ENCODE data around the gene HOXD12. TPM values are rescaled to one million over a fixed set of nuclear protein-coding genes. Genes with fewer than 3 reads are reported as not detected.

Gene HOXD12
- polyA plus RNA-seq, 1 donor (not counting 4 experiments of a cell fraction or from before 2014, with no cell fraction given), result not detected

- FAIRE-seq (no peak), DNase-seq (ENCODE audit: low read depth, low spot score) (no peak)
- Histone ChIP-seq H3K9ac (ENCODE audit: control insufficient read depth, extremely low read depth, insufficient read depth, low read length) (no peak overlapping the region), H3K27me3 (ENCODE audit: control insufficient read depth, extremely low read depth, insufficient read depth, low read length) (peaks cover 89% of the 10 kb centered on the region), H4K20me1 (ENCODE audit: control insufficient read depth, extremely low read depth, insufficient read depth, low read length) (no peaks in the 10 kb centered on the region), H3K4me3 (ENCODE audit: control insufficient read depth in 2 of 3, extremely low read depth in 1 of 3, insufficient read depth in 2 of 3, low read depth in 1 of 3, low read length in 3 of 3) (no peak overlapping the region), H3K27ac (ENCODE audit: control insufficient read depth, insufficient read depth, low read length) (no peak overlapping the region), H3K4me2 (ENCODE audit: control insufficient read depth, extremely low read depth, insufficient read depth, low read depth, low read length) (no peak overlapping the region), H3K36me3 (ENCODE audit: control insufficient read depth in 2 of 2, extremely low read depth in 1 of 2, insufficient read depth in 2 of 2, low read length in 2 of 2) (no peaks in the 10 kb centered on the region), H3K79me2 (ENCODE audit: control insufficient read depth, insufficient read depth, low read length) (no peaks in the 10 kb centered on the region), H3K4me1 (ENCODE audit: control insufficient read depth, extremely low read depth, insufficient read depth, low read length) (no peaks in the 10 kb centered on the region), H3K9me1 (ENCODE audit: control insufficient read depth, extremely low read depth, insufficient read depth, low read length) (no peaks in the 10 kb centered on the region), H2AFZ (ENCODE audit: control insufficient read depth, low read length) (no peak overlapping the region), H3K9me3 (ENCODE audit: control insufficient read depth, low read depth, low read length) (peaks cover 2% of the 10 kb centered on the region)
- TF ChIP-seq EZH2 (IDR thresholded peaks at IDR 0.05; ENCODE audit: low read length), result peak; percentile 52
- TF ChIP-seq, protein P1, sequence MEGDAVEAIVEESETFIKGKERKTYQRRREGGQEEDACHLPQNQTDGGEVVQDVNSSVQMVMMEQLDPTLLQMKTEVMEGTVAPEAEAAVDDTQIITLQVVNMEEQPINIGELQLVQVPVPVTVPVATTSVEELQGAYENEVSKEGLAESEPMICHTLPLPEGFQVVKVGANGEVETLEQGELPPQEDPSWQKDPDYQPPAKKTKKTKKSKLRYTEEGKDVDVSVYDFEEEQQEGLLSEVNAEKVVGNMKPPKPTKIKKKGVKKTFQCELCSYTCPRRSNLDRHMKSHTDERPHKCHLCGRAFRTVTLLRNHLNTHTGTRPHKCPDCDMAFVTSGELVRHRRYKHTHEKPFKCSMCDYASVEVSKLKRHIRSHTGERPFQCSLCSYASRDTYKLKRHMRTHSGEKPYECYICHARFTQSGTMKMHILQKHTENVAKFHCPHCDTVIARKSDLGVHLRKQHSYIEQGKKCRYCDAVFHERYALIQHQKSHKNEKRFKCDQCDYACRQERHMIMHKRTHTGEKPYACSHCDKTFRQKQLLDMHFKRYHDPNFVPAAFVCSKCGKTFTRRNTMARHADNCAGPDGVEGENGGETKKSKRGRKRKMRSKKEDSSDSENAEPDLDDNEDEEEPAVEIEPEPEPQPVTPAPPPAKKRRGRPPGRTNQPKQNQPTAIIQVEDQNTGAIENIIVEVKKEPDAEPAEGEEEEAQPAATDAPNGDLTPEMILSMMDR (optimal IDR thresholded peaks at IDR 0.05 in 1 of 3, IDR thresholded peaks at IDR 0.05 in 1 of 3, conservative IDR thresholded peaks at IDR 0.05 in 1 of 3; ENCODE audit: extremely low read depth in 1 of 3, insufficient read depth in 2 of 3, low read length in 3 of 3), result no peak
- dilution Hi-C loops (cut with MboI; ENCODE audit: extremely low pct_ligation_motif_present, low sequenced_read_pairs), result no loop called here
Observed at GRCh38 chr2:176075481-176075880, 24.1 kb upstream of the HOXD12 start.

- Histone ChIP-seq H3K79me2 (ENCODE audit: control insufficient read depth, insufficient read depth, low read length) (no peaks in the 10 kb centered on the region), H2AFZ (ENCODE audit: control insufficient read depth, low read length) (no peak overlapping the region), H3K4me3 (ENCODE audit: control insufficient read depth in 2 of 3, extremely low read depth in 1 of 3, insufficient read depth in 2 of 3, low read depth in 1 of 3, low read length in 3 of 3) (no peak overlapping the region), H4K20me1 (ENCODE audit: control insufficient read depth, extremely low read depth, insufficient read depth, low read length) (no peaks in the 10 kb centered on the region), H3K27ac (ENCODE audit: control insufficient read depth, insufficient read depth, low read length) (no peak overlapping the region), H3K4me1 (ENCODE audit: control insufficient read depth, extremely low read depth, insufficient read depth, low read length) (no peaks in the 10 kb centered on the region), H3K36me3 (ENCODE audit: control insufficient read depth in 2 of 2, extremely low read depth in 1 of 2, insufficient read depth in 2 of 2, low read length in 2 of 2) (no peaks in the 10 kb centered on the region), H3K9ac (ENCODE audit: control insufficient read depth, extremely low read depth, insufficient read depth, low read length) (no peak overlapping the region), H3K9me1 (ENCODE audit: control insufficient read depth, extremely low read depth, insufficient read depth, low read length) (no peaks in the 10 kb centered on the region), H3K4me2 (ENCODE audit: control insufficient read depth, extremely low read depth, insufficient read depth, low read depth, low read length) (no peak overlapping the region), H3K9me3 (ENCODE audit: control insufficient read depth, low read depth, low read length) (peaks cover 8% of the 10 kb centered on the region), H3K27me3 (ENCODE audit: control insufficient read depth, extremely low read depth, insufficient read depth, low read length) (peaks cover 90% of the 10 kb centered on the region)
- dilution Hi-C loops (cut with MboI; ENCODE audit: extremely low pct_ligation_motif_present, low sequenced_read_pairs), result no loop called here
- FAIRE-seq, result no peak
- no peak for DNase-seq (ENCODE audit: low read depth, low spot score)
- TF ChIP-seq EZH2 (IDR thresholded peaks at IDR 0.05; ENCODE audit: low read length), result no peak
Observed at GRCh38 chr2:176076063-176076462, 23.5 kb upstream of the HOXD12 start.

DNA sequence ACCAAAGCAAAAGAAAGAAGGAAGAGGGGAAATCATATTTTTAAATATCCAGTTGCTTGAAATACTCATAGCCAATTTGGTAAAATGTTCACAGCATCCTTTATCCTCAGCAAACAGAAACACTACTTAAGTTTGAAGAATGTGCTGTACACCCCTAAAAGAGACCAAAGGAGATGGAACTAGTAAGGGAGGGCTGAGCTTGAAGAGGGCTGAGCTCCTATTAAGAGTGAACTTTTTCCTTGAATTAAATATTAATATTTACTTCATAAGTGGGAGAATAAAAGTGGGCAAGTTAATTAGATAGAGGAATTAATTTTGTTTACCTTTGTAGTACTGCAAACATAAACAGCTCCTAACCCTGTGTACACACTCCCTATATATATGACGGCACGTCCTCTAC lies 22.8 kb upstream of the HOXD12 start:
- H3K27me3 ChIP-seq (ENCODE audit: control insufficient read depth, extremely low read depth, insufficient read depth, low read length), result peaks cover 90% of the 10 kb centered on the region
- no peak overlapping the region for H3K27ac ChIP-seq (ENCODE audit: control insufficient read depth, insufficient read depth, low read length)
- no peak overlapping the region for H3K4me3 ChIP-seq (ENCODE audit: control insufficient read depth in 2 of 3, extremely low read depth in 1 of 3, insufficient read depth in 2 of 3, low read depth in 1 of 3, low read length in 3 of 3)
- H3K4me2 ChIP-seq (ENCODE audit: control insufficient read depth, extremely low read depth, insufficient read depth, low read depth, low read length), result no peak overlapping the region
- no peaks in the 10 kb centered on the region for H3K79me2 ChIP-seq (ENCODE audit: control insufficient read depth, insufficient read depth, low read length)
- H3K36me3 ChIP-seq (ENCODE audit: control insufficient read depth in 2 of 2, extremely low read depth in 1 of 2, insufficient read depth in 2 of 2, low read length in 2 of 2), result no peaks in the 10 kb centered on the region
- no peak for DNase-seq (ENCODE audit: low read depth, low spot score)
- no peak for FAIRE-seq
- H4K20me1 ChIP-seq (ENCODE audit: control insufficient read depth, extremely low read depth, insufficient read depth, low read length), result no peaks in the 10 kb centered on the region
- no peak overlapping the region for H2AFZ ChIP-seq (ENCODE audit: control insufficient read depth, low read length)
- dilution Hi-C loops (cut with MboI; ENCODE audit: extremely low pct_ligation_motif_present, low sequenced_read_pairs), result no loop called here
- peaks cover 12% of the 10 kb centered on the region for H3K9me3 ChIP-seq (ENCODE audit: control insufficient read depth, low read depth, low read length)
- TF ChIP-seq EZH2 (IDR thresholded peaks at IDR 0.05; ENCODE audit: low read length), result no peak
- TF ChIP-seq, protein P1 (optimal IDR thresholded peaks at IDR 0.05 in 1 of 3, IDR thresholded peaks at IDR 0.05 in 1 of 3, conservative IDR thresholded peaks at IDR 0.05 in 1 of 3; ENCODE audit: extremely low read depth in 1 of 3, insufficient read depth in 2 of 3, low read length in 3 of 3), result no peak
- no peak overlapping the region for H3K9ac ChIP-seq (ENCODE audit: control insufficient read depth, extremely low read depth, insufficient read depth, low read length)
- H3K4me1 ChIP-seq (ENCODE audit: control insufficient read depth, extremely low read depth, insufficient read depth, low read length), result no peaks in the 10 kb centered on the region
- no peaks in the 10 kb centered on the region for H3K9me1 ChIP-seq (ENCODE audit: control insufficient read depth, extremely low read depth, insufficient read depth, low read length)

Measured in keratinocyte (primary cell).